Lower lobe of right lung (tissue), 2 donors: ENCODE results near the gene SPATA20. TPM values are rescaled to one million over a fixed set of nuclear protein-coding genes. Genes with fewer than 3 reads are reported as not detected.

Experiments used
- ATAC-seq, 2 donors: fragments of 200-7000 bp; cut with Tn5 transposase; one replicate each; pipeline ENCODE4 v1.9.1; 2020 to 2022; ENCODE audit warnings: mild to moderate bottlenecking in 2 of 2, moderate library complexity in 2 of 2
- DNase-seq: peaks from one replicate; pipeline ENCODE4 v3.0.0-alpha.2; 2020
- H3K27ac ChIP-seq: fragments of 200-600 bp; one replicate; pipeline ENCODE4 v1.8.0; 2022
- H3K27me3 ChIP-seq: fragments of 200-600 bp; one replicate; pipeline ENCODE4 v1.8.0; 2022; ENCODE audit warnings: low read depth
- H3K36me3 ChIP-seq: fragments of 200-600 bp; one replicate; pipeline ENCODE4 v1.8.0; 2022; ENCODE audit warnings: mild to moderate bottlenecking
- H3K4me1 ChIP-seq: fragments of 200-600 bp; one replicate; pipeline ENCODE4 v1.8.0; 2022
- H3K4me3 ChIP-seq: fragments of 200-600 bp; one replicate; pipeline ENCODE4 v1.8.0; 2022; ENCODE audit warnings: mild to moderate bottlenecking
- H3K9me3 ChIP-seq: fragments of 200-600 bp; one replicate; pipeline ENCODE4 v1.8.0; 2022
- intact Hi-C: fragments of 100-400 bp; cut with DNase I; formaldehyde crosslinking; loops from one replicate; pipeline ENCODE4 v1.11.0; 2022
- total RNA-seq: library from RNA; stranded (reverse); fragmentation: NEBNext Ultra II Directional; extraction: Animal tissue kit (Norgen Biotek cat#: 25700); gene quantifications from one replicate; pipeline ENCODE4 v1.2.1, GENCODE V29; 2021
- TF ChIP-seq, protein P1 (sequence below): fragments of 200-600 bp; IDR thresholded peaks from one replicate; pipeline ENCODE4 v1.8.0; 2022; ENCODE audit warnings: antibody characterized with exemption, mild to moderate bottlenecking
- donor health status: DM: no; HTN: yes; CAD: no; lungs with severe emphysema.

The SPATA20 gene
- total RNA-seq, 1 donor from 2014 or later, result 29.7 TPM

DNA sequence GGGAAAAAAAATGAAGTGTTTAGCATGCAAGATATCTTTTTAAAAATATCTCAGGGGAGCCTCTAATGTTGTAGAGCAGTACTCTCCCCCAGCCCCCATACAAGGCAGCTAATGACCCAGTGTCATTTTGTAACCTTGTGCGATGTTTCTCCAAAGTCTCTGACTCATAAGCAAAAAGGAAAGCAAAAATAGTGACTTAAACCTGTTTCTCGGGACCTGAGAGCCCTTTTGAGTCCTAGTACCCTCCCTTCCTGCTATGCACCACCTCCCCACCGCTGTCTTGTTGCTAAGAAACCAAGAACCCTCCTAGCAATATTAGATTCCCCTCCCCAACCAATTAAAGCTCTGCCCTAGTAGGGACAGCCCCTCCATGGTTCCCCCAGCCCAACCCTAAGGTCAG lies 35.9 kb upstream of the SPATA20 start:
- TF ChIP-seq, protein P1, sequence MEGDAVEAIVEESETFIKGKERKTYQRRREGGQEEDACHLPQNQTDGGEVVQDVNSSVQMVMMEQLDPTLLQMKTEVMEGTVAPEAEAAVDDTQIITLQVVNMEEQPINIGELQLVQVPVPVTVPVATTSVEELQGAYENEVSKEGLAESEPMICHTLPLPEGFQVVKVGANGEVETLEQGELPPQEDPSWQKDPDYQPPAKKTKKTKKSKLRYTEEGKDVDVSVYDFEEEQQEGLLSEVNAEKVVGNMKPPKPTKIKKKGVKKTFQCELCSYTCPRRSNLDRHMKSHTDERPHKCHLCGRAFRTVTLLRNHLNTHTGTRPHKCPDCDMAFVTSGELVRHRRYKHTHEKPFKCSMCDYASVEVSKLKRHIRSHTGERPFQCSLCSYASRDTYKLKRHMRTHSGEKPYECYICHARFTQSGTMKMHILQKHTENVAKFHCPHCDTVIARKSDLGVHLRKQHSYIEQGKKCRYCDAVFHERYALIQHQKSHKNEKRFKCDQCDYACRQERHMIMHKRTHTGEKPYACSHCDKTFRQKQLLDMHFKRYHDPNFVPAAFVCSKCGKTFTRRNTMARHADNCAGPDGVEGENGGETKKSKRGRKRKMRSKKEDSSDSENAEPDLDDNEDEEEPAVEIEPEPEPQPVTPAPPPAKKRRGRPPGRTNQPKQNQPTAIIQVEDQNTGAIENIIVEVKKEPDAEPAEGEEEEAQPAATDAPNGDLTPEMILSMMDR, result no peak
- Histone ChIP-seq H3K4me1 (peaks cover 8% of the 10 kb centered on the region), H3K36me3 (no peaks in the 10 kb centered on the region), H3K27ac (no peak overlapping the region), H3K27me3 (no peaks in the 10 kb centered on the region), H3K9me3 (no peaks in the 10 kb centered on the region), H3K4me3 (no peak overlapping the region)
- intact Hi-C loops, result no loop called here
- ATAC-seq, result no peak
- no peak for DNase-seq

DNA sequence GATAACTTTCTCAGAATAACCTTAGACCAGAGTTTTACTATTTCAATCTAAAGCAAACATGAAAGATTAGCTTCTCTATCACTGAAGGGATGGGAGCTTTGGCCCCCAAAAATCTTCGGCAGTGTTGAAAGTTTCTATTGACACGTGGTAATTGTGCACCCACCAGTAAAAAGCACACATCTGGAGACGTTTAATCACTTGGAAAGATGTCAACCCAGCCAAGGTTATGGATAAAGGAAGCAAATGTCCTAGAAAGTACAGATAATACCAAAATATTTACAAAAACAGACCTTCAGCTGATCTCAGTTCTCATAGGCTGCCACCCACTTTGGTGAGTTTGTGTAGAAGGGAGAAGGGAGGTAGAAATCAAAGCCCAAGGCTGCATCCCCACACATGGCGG lies 33.5 kb upstream of the SPATA20 start:
- no peaks in the 10 kb centered on the region for H3K27me3 ChIP-seq
- H3K4me3 ChIP-seq, result no peak overlapping the region
- TF ChIP-seq, protein P1, result no peak
- H3K36me3 ChIP-seq, result no peaks in the 10 kb centered on the region
- DNase-seq (no peak), ATAC-seq (no peak)
- intact Hi-C loops, result no loop called here
- H3K4me1 ChIP-seq, result peaks cover 7% of the 10 kb centered on the region
- no peak overlapping the region for H3K27ac ChIP-seq
- no peaks in the 10 kb centered on the region for H3K9me3 ChIP-seq

DNA sequence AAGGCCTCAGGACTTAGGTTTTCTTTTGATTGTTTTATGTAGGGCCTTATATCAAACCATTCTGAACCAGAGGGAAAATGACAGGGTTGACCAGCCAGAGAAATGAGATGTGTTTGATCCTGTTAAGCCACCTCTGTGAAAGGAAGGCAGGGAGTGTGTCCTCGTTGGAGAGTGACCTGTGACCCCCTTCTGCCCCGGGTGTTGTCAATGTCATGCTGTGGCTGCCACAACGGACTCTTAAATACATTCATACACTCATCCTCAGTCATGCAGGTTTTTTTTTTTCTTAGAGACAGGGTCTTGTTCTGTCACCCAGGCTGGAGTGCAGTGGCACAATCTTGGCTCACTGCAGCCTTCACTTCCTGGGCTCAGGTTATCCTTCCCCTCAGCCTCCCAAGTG lies 32.6 kb upstream of the SPATA20 start:
- Histone ChIP-seq H3K9me3 (no peaks in the 10 kb centered on the region), H3K4me3 (no peak overlapping the region), H3K4me1 (no peaks in the 10 kb centered on the region), H3K27me3 (no peaks in the 10 kb centered on the region), H3K27ac (no peak overlapping the region), H3K36me3 (no peaks in the 10 kb centered on the region)
- TF ChIP-seq, protein P1, result no peak
- DNase-seq, result no peak
- intact Hi-C loops, result no loop called here
- ATAC-seq, result no peak

DNA sequence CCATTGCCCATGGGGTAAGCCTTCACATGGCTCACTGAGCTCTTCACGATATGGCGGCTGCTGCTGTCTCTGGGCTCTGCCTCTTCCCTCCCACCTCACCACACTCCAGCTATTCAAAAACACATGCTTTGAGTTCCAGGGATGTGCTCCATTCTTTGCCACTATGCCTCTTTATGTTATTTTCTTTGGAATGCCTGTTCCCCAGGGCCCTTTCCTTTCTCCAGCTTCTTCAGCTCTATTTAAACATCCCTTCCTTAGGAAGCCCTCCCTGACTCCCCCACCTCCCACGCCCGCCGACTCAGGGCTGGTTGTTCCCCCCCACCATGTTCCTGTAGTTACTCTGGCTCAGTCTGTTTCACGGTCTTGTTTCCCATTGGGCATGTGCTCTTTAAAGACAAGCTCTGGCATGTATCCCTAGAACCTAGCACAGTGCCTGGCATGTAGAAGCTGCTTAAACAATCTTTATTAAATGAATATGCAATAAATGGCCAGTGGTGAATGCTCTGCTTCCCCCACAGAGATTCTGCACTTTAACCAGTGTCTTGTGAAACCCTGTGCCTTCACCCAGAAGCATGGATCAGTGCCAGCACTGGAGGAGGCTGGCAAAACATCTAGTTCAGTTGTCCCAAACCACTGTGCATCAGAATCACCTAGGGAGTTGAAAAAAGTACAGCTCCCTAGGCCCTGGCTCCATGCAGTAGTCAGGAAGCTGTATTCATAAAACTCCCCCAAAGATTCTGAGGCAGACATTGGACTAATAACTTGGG lies 31.9 kb upstream of the SPATA20 start:
- Histone ChIP-seq H3K9me3 (no peaks in the 10 kb centered on the region), H3K27ac (no peak overlapping the region), H3K36me3 (no peaks in the 10 kb centered on the region), H3K4me1 (no peaks in the 10 kb centered on the region), H3K4me3 (no peak overlapping the region), H3K27me3 (no peaks in the 10 kb centered on the region)
- ATAC-seq (no peak), DNase-seq (no peak)
- TF ChIP-seq, protein P1, result no peak
- intact Hi-C loops, result no loop called here

DNA sequence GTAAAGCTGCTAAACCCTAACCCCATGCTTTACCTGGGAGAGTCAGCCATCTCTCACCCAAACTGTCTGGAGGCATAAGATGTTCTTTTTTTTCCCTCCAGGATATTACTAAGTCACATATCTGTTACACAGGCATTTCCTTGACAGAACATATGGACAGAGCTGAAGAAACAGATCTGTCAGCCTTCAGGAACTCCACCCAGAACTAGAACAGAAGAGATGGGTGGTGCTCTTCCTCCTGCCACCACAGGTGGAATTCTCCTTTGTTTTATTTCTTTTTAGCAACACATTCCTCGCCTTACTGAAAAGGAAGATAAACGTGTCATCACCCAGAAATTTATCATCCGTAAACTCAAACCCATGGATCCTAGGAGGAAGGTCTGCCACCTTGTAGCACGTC lies 30.0 kb upstream of the SPATA20 start:
- intact Hi-C loops, result no loop called here
- no peak for ATAC-seq
- H3K27ac ChIP-seq, result no peak overlapping the region
- no peaks in the 10 kb centered on the region for H3K27me3 ChIP-seq
- no peaks in the 10 kb centered on the region for H3K9me3 ChIP-seq
- DNase-seq, result no peak
- H3K4me1 ChIP-seq, result no peaks in the 10 kb centered on the region
- no peak overlapping the region for H3K4me3 ChIP-seq
- TF ChIP-seq, protein P1, result no peak
- no peaks in the 10 kb centered on the region for H3K36me3 ChIP-seq
